OCI-LY1 (cell line): ENCODE results near the gene KRT6A.

Experiments used
- EZH2 ChIP-seq: fragments of 200-600 bp; sonication (generic), shearing (Covaris generic); IDR thresholded peaks from 2 replicates; pipeline ENCODE4 v1.8.0; 2017; ENCODE audit warnings: borderline replicate concordance, mixed run types, mild to moderate bottlenecking, antibody characterized with exemption, low read length, moderate library complexity, mixed read lengths
- TF ChIP-seq, protein P1 (sequence below): fragments of 200-600 bp; sonication (generic), shearing (Covaris generic); IDR thresholded peaks from 2 replicates; pipeline ENCODE4 v1.5.1; 2017; ENCODE audit warnings: mild to moderate bottlenecking, antibody characterized with exemption, low read length, moderate library complexity, mixed read lengths

DNA sequence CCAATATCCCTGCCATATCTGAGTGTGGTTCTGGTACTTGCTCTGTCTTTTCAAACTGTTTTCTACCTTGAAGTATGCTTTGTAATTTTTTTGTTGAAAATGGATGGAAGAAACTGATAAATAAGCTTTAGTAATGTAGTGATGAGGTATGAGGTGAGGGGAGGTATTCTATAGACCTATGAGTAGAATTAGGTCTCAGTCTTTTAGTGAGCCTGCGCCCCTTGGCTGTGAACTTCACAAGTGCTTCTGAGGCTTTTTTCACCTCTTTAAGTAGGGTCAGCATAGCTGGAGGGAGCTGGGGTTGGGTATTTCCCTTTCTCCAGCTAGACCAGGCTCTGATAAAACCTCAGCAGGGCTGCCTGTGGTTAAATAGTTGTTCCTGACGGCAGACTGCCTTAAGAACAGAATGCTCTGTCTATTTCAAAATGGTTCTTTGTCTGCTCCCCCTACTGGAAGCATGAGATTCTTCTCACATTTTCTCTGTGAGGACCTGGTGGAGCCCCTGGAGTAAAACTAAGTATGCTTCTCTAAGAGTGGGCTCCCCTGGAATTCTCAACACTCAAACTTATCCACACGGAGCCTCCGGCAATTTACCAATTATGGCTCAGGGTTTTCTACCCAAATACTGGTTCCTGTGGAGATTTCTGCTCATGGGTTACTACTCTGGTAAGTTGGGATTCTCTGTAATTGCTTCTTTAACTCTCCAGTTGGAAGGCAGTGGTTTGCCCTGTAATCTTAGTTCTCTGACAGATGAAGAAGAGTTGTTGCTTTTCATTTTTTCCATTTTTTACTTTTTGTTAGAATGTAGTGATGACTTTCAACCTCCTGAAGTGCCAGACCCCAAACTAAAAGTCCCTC is 14.0 kb upstream of the KRT6A start:
- TF ChIP-seq, protein P1, sequence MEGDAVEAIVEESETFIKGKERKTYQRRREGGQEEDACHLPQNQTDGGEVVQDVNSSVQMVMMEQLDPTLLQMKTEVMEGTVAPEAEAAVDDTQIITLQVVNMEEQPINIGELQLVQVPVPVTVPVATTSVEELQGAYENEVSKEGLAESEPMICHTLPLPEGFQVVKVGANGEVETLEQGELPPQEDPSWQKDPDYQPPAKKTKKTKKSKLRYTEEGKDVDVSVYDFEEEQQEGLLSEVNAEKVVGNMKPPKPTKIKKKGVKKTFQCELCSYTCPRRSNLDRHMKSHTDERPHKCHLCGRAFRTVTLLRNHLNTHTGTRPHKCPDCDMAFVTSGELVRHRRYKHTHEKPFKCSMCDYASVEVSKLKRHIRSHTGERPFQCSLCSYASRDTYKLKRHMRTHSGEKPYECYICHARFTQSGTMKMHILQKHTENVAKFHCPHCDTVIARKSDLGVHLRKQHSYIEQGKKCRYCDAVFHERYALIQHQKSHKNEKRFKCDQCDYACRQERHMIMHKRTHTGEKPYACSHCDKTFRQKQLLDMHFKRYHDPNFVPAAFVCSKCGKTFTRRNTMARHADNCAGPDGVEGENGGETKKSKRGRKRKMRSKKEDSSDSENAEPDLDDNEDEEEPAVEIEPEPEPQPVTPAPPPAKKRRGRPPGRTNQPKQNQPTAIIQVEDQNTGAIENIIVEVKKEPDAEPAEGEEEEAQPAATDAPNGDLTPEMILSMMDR: peak; percentile 54
- no peak for TF ChIP-seq EZH2
